ENCODE measurements around the gene PGM2L1. TPM values are rescaled to one million over a fixed set of nuclear protein-coding genes. Genes with fewer than 3 reads are reported as not detected.

PGM2L1 gene
- total RNA-seq, 1 experiment from 2014 or later = 13.4 TPM

DNA sequence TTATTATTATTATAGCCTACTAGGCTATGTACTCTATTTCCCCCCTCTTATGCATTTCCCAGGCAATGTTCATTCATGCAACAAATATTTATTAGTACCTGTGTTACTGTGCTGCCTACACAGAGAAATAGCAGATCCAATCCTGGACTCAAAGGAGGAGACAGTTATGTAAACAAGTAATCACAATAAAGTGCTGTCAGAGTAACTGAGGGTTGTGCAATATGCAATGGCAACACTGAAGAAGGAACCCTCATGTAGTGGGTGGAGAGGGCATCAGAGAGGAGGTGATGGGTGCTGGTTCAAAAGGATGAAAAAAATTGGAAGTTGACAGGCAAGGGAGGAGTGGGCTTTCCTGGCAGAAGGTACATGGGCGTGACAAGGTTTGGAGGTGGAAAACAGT is 85.9 kb downstream of the PGM2L1 start:
- peaks cover 21% of the 10 kb centered on the region for H3K27me3 ChIP-seq (ENCODE audit: control insufficient read depth, insufficient read depth, low read length)
- no peak for DNase-seq
- H3K36me3 ChIP-seq (replicated peaks; ENCODE audit: control insufficient read depth, insufficient read depth, low read length) = no peaks in the 10 kb centered on the region

DNA sequence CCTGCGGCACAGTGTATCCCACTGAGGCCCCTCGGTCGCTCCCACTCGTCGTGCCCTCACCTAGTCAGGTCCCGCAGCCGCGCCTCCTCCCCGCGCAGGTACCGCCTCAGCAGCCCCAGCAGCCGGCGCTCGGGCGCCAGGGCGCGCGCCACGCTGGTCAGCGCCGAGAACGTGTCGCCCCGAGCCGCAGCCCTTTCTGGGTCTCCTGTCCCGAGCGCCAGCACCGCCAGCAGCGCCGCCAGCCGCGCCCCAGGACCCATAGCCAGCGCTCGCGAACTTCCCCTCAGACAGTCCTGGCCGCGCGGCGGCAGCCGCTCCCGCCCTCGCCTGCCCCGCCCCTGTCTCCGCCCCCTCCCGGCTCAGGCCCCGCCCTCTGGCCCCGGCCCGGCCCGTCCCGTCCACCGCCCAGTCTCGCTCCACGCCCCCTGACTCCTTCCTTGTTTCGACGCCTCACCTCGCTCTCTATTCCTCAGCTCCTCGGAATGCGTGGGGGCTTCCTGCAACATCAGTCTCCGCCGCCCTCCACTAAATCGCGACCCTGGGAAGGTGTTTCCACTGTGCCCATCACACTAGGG is 86.8 kb downstream of the PGM2L1 start, which contains the start of gene P4HA3:
Gene P4HA3, minus strand, starts transcription at position 289 of the 575 bp plus-strand sequence. Its CDS starts 29 bp downstream, at position 260.
- Histone ChIP-seq H3K27me3 (ENCODE audit: control insufficient read depth, insufficient read depth, low read length) (peaks cover 21% of the 10 kb centered on the region), H3K36me3 (replicated peaks; ENCODE audit: control insufficient read depth, insufficient read depth, low read length) (no peaks in the 10 kb centered on the region), H3K4me3 (ENCODE audit: insufficient read depth, low read depth, low read length) (peak within 1 kb of the TSS; percentile 43)
- DNase-seq = peak; percentile 95

More for the DNA sequence above, 85.9 kb downstream of the PGM2L1 start:
- no peak overlapping the region for H3K4me3 ChIP-seq (ENCODE audit: insufficient read depth, low read depth, low read length)

DNA sequence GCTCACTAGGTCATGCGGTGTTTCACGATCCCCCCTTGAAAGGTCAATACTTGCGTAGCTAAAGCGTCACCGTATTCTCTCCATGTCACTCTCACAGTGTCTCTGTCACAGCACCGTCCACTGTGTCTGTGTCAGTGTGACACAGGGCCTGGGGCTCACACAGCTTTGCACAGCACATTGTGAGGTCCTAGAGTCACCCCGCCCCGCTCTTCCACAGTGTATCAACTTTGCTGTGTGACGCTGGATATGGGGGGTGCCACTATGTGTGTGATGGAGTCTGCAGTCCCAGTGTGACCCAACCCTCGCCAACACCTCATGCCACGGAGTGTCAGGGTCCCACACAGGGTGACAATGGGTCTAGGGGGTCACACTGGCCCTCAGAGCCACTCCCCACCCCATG is 87.4 kb downstream of the PGM2L1 start:
- Histone ChIP-seq H3K4me3 (ENCODE audit: insufficient read depth, low read depth, low read length) (peak overlapping the region; percentile 43), H3K36me3 (replicated peaks; ENCODE audit: control insufficient read depth, insufficient read depth, low read length) (no peaks in the 10 kb centered on the region), H3K27me3 (ENCODE audit: control insufficient read depth, insufficient read depth, low read length) (peaks cover 23% of the 10 kb centered on the region)
- DNase-seq = no peak

DNA sequence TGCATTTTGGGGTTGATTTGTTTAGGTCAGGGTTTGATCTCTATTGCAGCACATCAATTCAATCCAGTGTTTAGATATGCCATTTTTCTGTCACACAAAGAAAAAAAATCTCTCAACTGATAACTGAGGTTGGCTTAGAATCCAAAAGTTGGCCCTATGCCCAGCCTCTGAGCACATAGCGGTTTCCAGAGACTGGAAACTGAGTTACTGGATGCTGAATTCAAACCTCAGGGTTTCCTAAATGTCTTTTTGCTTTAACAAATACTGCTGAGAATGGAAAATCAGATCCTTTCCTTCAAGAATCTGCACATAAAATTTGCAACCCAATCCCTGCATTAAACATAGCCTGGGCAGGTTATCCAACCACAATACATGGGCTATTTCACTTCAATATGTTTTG is 90.8 kb downstream of the PGM2L1 start:
- Histone ChIP-seq H3K27me3 (ENCODE audit: control insufficient read depth, insufficient read depth, low read length) (peaks cover 20% of the 10 kb centered on the region), H3K36me3 (replicated peaks; ENCODE audit: control insufficient read depth, insufficient read depth, low read length) (no peaks in the 10 kb centered on the region), H3K4me3 (ENCODE audit: insufficient read depth, low read depth, low read length) (no peak overlapping the region)
- no peak for DNase-seq

DNA sequence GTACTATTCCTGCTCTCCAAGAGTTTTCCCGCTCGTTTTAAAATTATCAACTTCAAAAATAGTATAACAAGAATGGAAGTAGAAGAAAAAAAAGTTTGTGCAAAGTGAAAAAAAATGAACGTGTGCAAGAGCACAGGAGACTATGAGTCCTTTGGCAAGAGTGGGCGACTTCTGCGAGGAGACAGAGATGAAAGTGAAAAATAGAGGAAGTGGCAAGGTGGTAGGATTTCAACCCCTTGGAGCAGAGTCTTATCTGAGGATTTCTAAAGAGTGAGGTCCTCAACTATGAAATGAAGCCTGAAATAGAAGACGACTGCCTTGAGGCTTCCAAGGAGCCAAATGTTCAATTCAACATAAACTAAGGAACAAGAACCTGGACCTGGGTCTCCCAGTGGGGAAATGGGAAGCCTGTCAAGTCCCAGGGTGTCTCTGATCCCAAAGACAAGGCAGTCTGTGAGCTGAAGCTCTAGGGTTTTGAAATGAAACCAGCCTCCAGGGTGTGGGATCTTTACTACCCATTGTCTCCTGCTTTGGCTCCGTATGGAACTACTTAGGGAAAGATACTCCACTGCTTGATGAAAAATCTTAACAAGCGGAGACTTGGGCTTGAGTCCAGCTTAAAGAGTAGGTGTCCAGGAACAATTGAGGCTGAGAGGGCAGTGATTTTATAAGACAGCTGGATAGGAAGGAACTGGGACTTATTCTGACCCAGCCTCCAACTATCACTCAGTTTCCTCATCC is 91.6 kb downstream of the PGM2L1 start:
- H3K4me3 ChIP-seq (ENCODE audit: insufficient read depth, low read depth, low read length) = no peak overlapping the region
- no peak for DNase-seq
- H3K27me3 ChIP-seq (ENCODE audit: control insufficient read depth, insufficient read depth, low read length) = peaks cover 12% of the 10 kb centered on the region
- H3K36me3 ChIP-seq (replicated peaks; ENCODE audit: control insufficient read depth, insufficient read depth, low read length) = no peaks in the 10 kb centered on the region

DNA sequence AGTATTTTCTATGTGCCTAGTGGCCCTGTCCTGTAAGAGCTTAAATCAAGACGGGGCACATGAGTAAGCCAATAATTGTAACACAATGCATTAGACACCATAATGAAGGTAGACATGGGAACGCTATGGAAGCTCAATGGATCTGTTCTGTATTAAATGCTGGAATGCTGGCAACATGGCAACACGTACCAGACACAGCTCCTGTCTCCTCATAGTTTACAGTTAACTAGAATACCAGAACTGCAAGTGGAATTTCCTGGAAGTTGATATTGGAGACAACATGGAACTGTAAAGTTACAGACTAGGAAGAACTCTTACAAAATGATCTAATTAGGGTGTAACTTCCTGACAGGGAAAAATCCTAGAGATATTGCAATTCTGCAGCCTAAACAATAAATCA is 99.2 kb downstream of the PGM2L1 start:
- Histone ChIP-seq H3K36me3 (replicated peaks; ENCODE audit: control insufficient read depth, insufficient read depth, low read length) (no peaks in the 10 kb centered on the region), H3K4me3 (ENCODE audit: insufficient read depth, low read depth, low read length) (no peak overlapping the region)

DNA sequence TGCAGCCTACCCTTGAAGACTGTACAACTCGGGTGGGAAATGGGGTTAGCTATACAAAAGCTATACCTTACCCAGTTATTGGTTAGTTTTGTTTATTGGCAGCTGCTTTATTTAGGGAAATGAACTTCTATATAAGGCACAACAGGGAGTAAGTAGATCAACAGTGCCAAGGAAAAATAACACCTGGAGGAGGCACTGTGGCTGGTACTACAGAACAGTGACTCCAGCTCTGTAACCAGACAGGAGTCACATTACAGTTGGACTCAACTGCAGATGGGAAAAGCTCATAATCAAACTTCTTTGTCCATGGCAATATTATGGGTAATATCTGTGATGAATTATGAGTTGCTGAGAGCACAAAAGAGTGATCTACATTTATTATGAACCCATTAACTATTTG is 100.7 kb downstream of the PGM2L1 start:
- no peak for DNase-seq
- Histone ChIP-seq H3K27me3 (ENCODE audit: control insufficient read depth, insufficient read depth, low read length) (no peaks in the 10 kb centered on the region), H3K4me3 (ENCODE audit: insufficient read depth, low read depth, low read length) (no peak overlapping the region), H3K36me3 (replicated peaks; ENCODE audit: control insufficient read depth, insufficient read depth, low read length) (no peaks in the 10 kb centered on the region)

More for the DNA sequence above, 99.2 kb downstream of the PGM2L1 start:
- no peak for DNase-seq
- H3K27me3 ChIP-seq (ENCODE audit: control insufficient read depth, insufficient read depth, low read length) = no peaks in the 10 kb centered on the region

DNA sequence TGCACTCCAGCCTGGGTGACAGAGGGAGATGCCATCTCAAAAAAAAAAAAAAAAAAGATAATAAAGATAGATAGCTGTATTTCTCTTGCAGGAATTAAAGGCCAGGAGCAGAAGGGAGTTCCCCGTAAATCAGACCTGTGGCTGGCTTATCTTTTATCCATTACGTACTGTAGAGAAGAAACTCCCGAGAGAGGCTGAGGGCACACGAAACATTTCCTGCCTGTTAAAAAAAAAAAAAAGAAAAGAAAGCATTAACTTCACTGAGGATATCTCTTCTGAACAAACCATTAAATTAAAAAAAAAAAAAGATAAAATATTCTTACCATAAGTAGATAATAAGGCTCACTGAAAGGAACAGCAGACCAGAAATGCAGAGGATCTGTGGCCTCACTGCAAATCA is 109.3 kb downstream of the PGM2L1 start:
- DNase-seq = no peak
- H3K27me3 ChIP-seq (ENCODE audit: control insufficient read depth, insufficient read depth, low read length) = no peaks in the 10 kb centered on the region
- H3K36me3 ChIP-seq (replicated peaks; ENCODE audit: control insufficient read depth, insufficient read depth, low read length) = no peaks in the 10 kb centered on the region
- no peak overlapping the region for H3K4me3 ChIP-seq (ENCODE audit: insufficient read depth, low read depth, low read length)

DNA sequence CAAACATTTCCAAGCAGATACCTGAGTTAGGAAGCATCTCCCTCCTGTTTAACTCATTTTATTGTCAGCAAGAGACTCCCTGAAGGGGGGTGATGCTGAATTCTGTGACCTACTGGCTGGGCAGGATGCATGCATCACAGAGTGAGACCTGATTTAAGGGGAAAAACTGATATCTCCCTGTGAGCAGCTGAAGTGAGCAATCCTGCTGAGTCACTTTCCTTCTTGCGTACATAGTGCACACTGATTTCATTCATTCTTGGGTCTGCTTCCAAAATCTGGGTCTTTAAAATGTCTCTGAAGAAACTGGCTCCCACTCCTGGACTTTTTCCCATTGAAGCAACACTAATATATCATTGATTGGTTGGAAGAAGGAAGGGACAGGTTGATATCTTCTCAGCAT is 110.1 kb downstream of the PGM2L1 start:
- no peak for DNase-seq
- Histone ChIP-seq H3K4me3 (ENCODE audit: insufficient read depth, low read depth, low read length) (no peak overlapping the region), H3K27me3 (ENCODE audit: control insufficient read depth, insufficient read depth, low read length) (no peaks in the 10 kb centered on the region), H3K36me3 (replicated peaks; ENCODE audit: control insufficient read depth, insufficient read depth, low read length) (no peaks in the 10 kb centered on the region)

DNA sequence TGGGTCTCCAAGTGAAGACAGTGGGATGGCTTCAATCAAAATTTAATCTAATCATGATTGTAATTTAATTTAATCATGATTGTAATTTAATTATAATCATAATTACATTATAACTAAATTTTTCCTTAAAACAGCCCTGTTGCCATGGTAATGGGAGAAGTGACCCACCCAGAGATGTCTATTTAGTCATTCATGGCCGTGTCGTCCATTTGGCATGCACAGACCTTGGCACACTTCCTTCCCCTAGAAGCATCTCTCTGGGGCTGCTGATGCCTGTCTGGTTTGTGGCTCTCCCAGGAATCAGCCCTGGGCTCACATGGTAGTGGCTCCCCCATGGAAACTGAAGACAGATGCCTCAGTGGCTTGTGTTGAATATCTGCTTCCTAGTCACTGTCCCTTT is 113.8 kb downstream of the PGM2L1 start:
- no peaks in the 10 kb centered on the region for H3K27me3 ChIP-seq (ENCODE audit: control insufficient read depth, insufficient read depth, low read length)
- H3K4me3 ChIP-seq (ENCODE audit: insufficient read depth, low read depth, low read length) = no peak overlapping the region
- H3K36me3 ChIP-seq (replicated peaks; ENCODE audit: control insufficient read depth, insufficient read depth, low read length) = no peaks in the 10 kb centered on the region
- DNase-seq = no peak

DNA sequence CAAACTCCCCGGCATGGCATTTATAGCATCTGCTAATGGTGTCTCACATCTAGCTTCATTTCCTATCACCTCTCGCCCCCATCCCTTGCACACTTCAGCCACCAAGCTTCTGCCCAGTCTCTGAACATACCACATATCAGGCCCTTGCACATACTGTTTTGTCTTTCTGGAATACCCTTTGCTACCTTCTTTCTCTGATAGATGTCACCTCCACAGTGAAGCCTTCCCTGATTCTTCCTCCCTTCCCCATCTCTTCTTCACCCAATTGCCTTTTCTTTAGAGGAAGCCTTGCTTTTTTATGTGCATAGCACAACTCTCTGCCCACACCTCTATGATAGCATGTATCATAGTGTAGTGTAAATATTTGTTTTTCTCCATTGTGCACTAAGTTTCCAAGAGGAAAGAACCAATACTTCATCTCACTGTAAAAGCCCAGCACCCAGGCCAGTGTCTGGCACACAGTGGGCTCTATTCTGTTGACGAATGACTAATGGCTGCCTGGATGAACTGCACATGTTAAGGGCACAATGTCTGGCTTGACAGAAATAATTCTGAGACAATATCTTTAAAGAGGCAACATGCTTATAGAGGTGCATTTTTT is 114.6 kb downstream of the PGM2L1 start:
- DNase-seq = no peak
- Histone ChIP-seq H3K27me3 (ENCODE audit: control insufficient read depth, insufficient read depth, low read length) (no peaks in the 10 kb centered on the region), H3K4me3 (ENCODE audit: insufficient read depth, low read depth, low read length) (no peak overlapping the region), H3K36me3 (replicated peaks; ENCODE audit: control insufficient read depth, insufficient read depth, low read length) (no peaks in the 10 kb centered on the region)

DNA sequence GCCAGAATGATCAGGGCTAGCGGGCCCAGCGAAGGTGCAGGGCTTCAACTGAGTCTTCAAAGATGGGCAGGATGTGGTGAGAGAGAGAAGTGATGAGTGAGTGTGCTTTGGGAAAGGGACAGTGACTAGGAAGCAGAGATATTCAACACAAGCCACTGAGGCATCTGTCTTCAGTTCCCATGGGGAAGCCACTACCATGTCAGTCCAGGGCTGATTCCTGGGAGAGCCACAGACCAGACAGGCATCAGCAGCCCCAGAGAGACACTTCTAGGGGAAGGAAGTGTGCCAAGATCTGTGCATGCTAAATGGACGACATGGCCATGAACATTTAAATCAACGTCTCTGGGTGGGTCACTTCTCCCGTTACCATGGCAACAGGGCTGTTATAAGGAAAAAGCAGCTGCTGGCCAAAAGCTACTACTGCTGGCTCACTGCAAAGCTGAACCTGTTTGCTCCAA is 115.3 kb downstream of the PGM2L1 start:
- H3K4me3 ChIP-seq (ENCODE audit: insufficient read depth, low read depth, low read length) = no peak overlapping the region
- DNase-seq = no peak
- H3K27me3 ChIP-seq (ENCODE audit: control insufficient read depth, insufficient read depth, low read length) = no peaks in the 10 kb centered on the region
- no peaks in the 10 kb centered on the region for H3K36me3 ChIP-seq (replicated peaks; ENCODE audit: control insufficient read depth, insufficient read depth, low read length)

DNA sequence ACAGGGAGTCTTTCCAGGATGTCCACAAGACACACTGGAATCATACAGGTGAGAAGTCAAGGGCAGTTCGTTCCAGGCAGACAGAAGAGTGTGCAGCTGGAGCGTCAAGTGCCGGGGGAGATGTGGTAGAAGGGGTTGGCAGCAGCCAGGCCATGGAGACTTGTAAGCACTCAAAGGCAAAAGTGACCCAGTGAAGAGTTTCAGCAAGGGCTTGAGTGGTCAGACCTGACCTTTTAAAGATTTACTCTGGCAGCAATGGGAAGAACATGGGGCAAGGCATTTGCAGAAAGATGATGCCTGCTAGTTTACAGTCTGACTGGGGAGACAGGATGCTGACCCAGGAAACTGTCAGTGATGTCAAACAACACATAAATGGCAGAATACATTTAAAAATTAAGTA is 115.8 kb downstream of the PGM2L1 start:
- H3K36me3 ChIP-seq (replicated peaks; ENCODE audit: control insufficient read depth, insufficient read depth, low read length) = no peaks in the 10 kb centered on the region
- no peaks in the 10 kb centered on the region for H3K27me3 ChIP-seq (ENCODE audit: control insufficient read depth, insufficient read depth, low read length)
- no peak overlapping the region for H3K4me3 ChIP-seq (ENCODE audit: insufficient read depth, low read depth, low read length)
- no peak for DNase-seq

DNA sequence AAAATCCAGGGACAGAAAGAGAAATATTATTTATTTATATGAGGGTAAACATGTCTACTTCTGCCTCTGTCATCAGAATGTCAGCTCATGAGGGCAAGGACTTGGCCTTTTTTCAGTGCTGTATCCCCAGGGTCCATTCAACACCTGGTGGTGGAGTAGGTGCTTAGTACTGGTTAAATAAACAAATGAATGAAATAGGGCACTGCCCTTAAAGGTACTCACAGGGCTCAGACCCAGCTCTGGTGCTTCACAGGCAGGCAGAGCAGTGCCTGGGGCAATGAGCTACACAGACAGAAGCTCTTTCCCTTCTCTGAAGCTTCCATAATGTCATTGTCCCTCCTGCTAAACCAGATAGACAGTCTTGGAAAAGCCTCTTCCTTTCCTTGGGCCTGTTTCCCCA is 117.7 kb downstream of the PGM2L1 start:
- H3K27me3 ChIP-seq (ENCODE audit: control insufficient read depth, insufficient read depth, low read length) = no peaks in the 10 kb centered on the region
- H3K4me3 ChIP-seq (ENCODE audit: insufficient read depth, low read depth, low read length) = no peak overlapping the region
- no peak for DNase-seq
- H3K36me3 ChIP-seq (replicated peaks; ENCODE audit: control insufficient read depth, insufficient read depth, low read length) = no peaks in the 10 kb centered on the region

Measured in H7 (cell line).